ENCODE results near the gene LSAMP.

LSAMP gene

GRCh38 chr3:115937054-115937453, 508.2 kb downstream of the LSAMP start:
- Histone ChIP-seq H3K36me3 (ENCODE audit: insufficient read depth, low read length) (no peaks in the 10 kb centered on the region), H3K4me3 (ENCODE audit: low read length, poor library complexity, severe bottlenecking) (no peak overlapping the region), H3K9me2 (replicated peaks; ENCODE audit: low read depth, low read length) (no peaks in the 10 kb centered on the region; the same call in 1 of the 2 replicates), H4K20me1 (ENCODE audit: insufficient read depth, low read length, poor library complexity, severe bottlenecking) (no peaks in the 10 kb centered on the region), H3K4me2 (ENCODE audit: low read depth, low read length, poor library complexity, severe bottlenecking) (no peak overlapping the region), H3K4me1 (ENCODE audit: insufficient read depth, low read length, poor library complexity, severe bottlenecking) (no peaks in the 10 kb centered on the region), H2AFZ (ENCODE audit: low read length) (no peak overlapping the region), H3K79me2 (ENCODE audit: insufficient read depth, low read length) (no peaks in the 10 kb centered on the region), H3K9ac (ENCODE audit: low read depth, low read length, poor library complexity, severe bottlenecking) (no peak overlapping the region), H3K9me3 (ENCODE audit: insufficient read depth, low read depth, low read length) (no peaks in the 10 kb centered on the region), H3K27me3 (ENCODE audit: insufficient read depth, low read length, poor library complexity, severe bottlenecking) (no peaks in the 10 kb centered on the region), H3F3A (ENCODE audit: low read depth) (no peaks in the 10 kb centered on the region)
- TF ChIP-seq EZH2phosphoT487 (IDR thresholded peaks at IDR 0.05; ENCODE audit: borderline replicate concordance) (no peak), CTCF (conservative IDR thresholded peaks at IDR 0.05; ENCODE audit: low read length) (peak; percentile 32; the same call in 1 of the 2 replicates)

DNA sequence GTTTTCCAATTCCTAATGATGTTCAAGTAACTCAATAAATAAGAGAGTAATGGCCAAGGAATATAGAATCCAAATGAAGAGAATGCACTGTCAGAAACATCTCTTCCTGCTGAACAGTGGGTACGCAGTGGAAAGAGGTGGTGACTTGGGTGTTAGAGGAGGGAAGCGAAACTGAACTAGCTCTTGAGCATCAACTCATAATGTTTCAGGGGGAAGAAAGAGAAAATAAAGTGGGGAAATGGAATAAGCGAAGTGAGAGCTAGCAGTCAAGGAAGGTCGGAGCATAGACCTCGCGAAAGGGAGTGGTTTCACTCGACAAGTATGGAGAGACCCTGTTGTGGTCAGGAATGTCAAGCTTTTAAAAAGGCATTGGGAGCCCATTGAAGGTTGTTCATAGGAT, 512.5 kb downstream of the LSAMP start:
- Histone ChIP-seq H3K79me2 (ENCODE audit: insufficient read depth, low read length) (no peaks in the 10 kb centered on the region), H4K20me1 (ENCODE audit: insufficient read depth, low read length, poor library complexity, severe bottlenecking) (no peaks in the 10 kb centered on the region), H2AFZ (ENCODE audit: low read length) (no peak overlapping the region), H3K4me2 (ENCODE audit: low read depth, low read length, poor library complexity, severe bottlenecking) (no peak overlapping the region), H3K4me1 (ENCODE audit: insufficient read depth, low read length, poor library complexity, severe bottlenecking) (no peaks in the 10 kb centered on the region), H3K9ac (ENCODE audit: low read depth, low read length, poor library complexity, severe bottlenecking) (no peak overlapping the region), H3K4me3 (ENCODE audit: low read length, poor library complexity, severe bottlenecking) (no peak overlapping the region), H3K36me3 (ENCODE audit: insufficient read depth, low read length) (no peaks in the 10 kb centered on the region), H3K27me3 (ENCODE audit: insufficient read depth, low read length, poor library complexity, severe bottlenecking) (no peaks in the 10 kb centered on the region), H3K9me2 (replicated peaks; ENCODE audit: low read depth, low read length) (no peaks in the 10 kb centered on the region), H3K9me3 (ENCODE audit: insufficient read depth, low read depth, low read length) (no peaks in the 10 kb centered on the region), H3F3A (ENCODE audit: low read depth) (no peaks in the 10 kb centered on the region)
- TF ChIP-seq CTCF (conservative IDR thresholded peaks at IDR 0.05; ENCODE audit: low read length) (no peak), EZH2phosphoT487 (IDR thresholded peaks at IDR 0.05; ENCODE audit: borderline replicate concordance) (no peak)

GRCh38 chr3:115931581-115931980, 513.7 kb downstream of the LSAMP start:
- TF ChIP-seq CTCF (conservative IDR thresholded peaks at IDR 0.05; ENCODE audit: low read length) = no peak
- no peak for TF ChIP-seq EZH2phosphoT487 (IDR thresholded peaks at IDR 0.05; ENCODE audit: borderline replicate concordance)
- Histone ChIP-seq H3K4me3 (ENCODE audit: low read length, poor library complexity, severe bottlenecking) (no peak overlapping the region), H3K9me2 (replicated peaks; ENCODE audit: low read depth, low read length) (no peaks in the 10 kb centered on the region), H3K36me3 (ENCODE audit: insufficient read depth, low read length) (no peaks in the 10 kb centered on the region), H4K20me1 (ENCODE audit: insufficient read depth, low read length, poor library complexity, severe bottlenecking) (no peaks in the 10 kb centered on the region), H3K4me2 (ENCODE audit: low read depth, low read length, poor library complexity, severe bottlenecking) (no peak overlapping the region), H3K9ac (ENCODE audit: low read depth, low read length, poor library complexity, severe bottlenecking) (no peak overlapping the region), H2AFZ (ENCODE audit: low read length) (no peak overlapping the region), H3K79me2 (ENCODE audit: insufficient read depth, low read length) (no peaks in the 10 kb centered on the region), H3K4me1 (ENCODE audit: insufficient read depth, low read length, poor library complexity, severe bottlenecking) (no peaks in the 10 kb centered on the region), H3F3A (ENCODE audit: low read depth) (no peaks in the 10 kb centered on the region), H3K9me3 (ENCODE audit: insufficient read depth, low read depth, low read length) (no peaks in the 10 kb centered on the region), H3K27me3 (ENCODE audit: insufficient read depth, low read length, poor library complexity, severe bottlenecking) (no peaks in the 10 kb centered on the region)
